HG03460 (cell line): ENCODE measurements around the gene OR5AN1.

ENCODE experiments used
- ATAC-seq: cut with Tn5 transposase; IDR thresholded peaks from one replicate; pipeline ENCODE4 v1.9.1; 2021; ENCODE audit not compliant: unreplicated experiment

The OR5AN1 gene

DNA sequence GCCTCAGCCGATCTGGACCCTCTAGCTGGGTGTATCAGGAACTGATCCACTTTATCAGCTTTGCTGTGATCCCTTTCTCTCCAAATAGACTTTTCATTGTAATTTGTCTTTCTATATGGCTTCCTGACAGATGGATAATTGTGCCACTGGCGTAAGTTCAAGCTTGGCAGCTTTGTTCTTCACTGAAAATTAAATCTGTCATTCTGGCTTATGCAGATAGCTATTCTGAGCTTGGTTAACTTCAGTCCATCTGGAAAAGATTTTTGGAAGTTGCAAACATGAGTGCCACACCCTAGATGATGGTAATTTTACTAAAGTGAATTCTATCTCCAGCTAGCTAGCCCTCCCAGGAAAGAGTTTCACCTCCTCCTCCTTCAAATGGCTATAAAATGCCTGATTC, 59.5 kb downstream of the OR5AN1 start:
- no peak for ATAC-seq
